ENCODE results near the gene POLR3H.

The POLR3H gene

DNA sequence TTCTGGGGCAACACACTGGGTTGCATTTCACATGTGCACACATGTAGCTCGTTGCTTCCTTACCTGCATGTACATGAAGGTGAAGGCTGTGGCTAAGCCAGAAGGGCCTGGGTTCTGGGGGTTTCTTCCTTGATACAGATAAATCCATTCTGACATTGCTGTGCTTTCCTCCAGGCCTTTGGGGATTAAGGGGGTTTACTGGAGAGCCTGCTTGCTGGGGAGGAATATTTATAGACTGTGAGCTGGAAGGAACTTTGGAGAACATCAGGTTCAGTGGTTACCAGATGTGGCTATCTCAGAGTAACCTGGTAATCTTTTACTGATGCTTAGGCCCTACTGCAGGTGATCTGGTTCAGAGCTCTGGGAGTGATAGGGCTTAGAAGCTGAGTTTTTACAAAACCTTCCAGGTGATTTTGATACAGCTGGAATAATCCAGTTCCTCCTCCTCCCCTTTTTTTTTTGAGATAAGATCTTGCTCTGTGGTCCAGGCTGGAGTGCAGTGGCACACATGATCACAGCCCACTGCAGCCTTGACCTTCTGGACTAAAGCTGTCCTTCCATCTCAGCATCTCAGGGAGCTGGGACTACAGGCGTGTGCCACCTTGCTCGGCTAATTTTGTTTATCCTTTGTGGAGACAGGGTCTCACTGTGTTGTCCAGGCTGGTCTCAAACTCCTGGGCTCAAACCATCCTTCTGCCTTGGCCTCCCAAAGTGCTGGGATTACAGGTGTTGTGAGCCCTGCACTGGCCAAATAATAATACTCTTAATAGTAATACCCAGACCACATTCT is 55.5 kb downstream of the POLR3H start:
- Histone ChIP-seq H3K27ac (ENCODE audit: low read depth, low read length) (peak overlapping the region; percentile 10), H3K9ac (ENCODE audit: low read length in 5 of 5) (no peak overlapping the region), H3K36me3 (ENCODE audit: control insufficient read depth in 5 of 5, insufficient read depth in 5 of 5, low read length in 5 of 5) (no peaks in the 10 kb centered on the region), H3K27me3 (ENCODE audit: control insufficient read depth in 5 of 5, insufficient read depth in 4 of 5, low read length in 5 of 5) (no peaks in the 10 kb centered on the region), H3K9me3 (ENCODE audit: control insufficient read depth in 5 of 5, low read length in 5 of 5) (no peaks in the 10 kb centered on the region), H3K4me1 (ENCODE audit: control insufficient read depth in 5 of 5, insufficient read depth in 5 of 5, low read length in 5 of 5) (peaks cover 0 to 50% (median 35%) of the 10 kb centered on the region in 5 donors), H3K4me3 (ENCODE audit: low read depth in 1 of 5, low read length in 5 of 5) (no peak overlapping the region)

- H3K27ac ChIP-seq (ENCODE audit: low read depth, low read length): peak overlapping the region; percentile 10
- H3K36me3 ChIP-seq (ENCODE audit: control insufficient read depth in 5 of 5, insufficient read depth in 5 of 5, low read length in 5 of 5): no peaks in the 10 kb centered on the region
- H3K27me3 ChIP-seq (ENCODE audit: control insufficient read depth in 5 of 5, insufficient read depth in 4 of 5, low read length in 5 of 5): no peaks in the 10 kb centered on the region
- no peaks in the 10 kb centered on the region for H3K9me3 ChIP-seq (ENCODE audit: control insufficient read depth in 5 of 5, low read length in 5 of 5)
- H3K9ac ChIP-seq (ENCODE audit: low read length in 5 of 5): no peak overlapping the region
- no peak overlapping the region for H3K4me3 ChIP-seq (ENCODE audit: low read depth in 1 of 5, low read length in 5 of 5)
- peaks cover 0 to 50% (median 38%) of the 10 kb centered on the region in 5 donors for H3K4me1 ChIP-seq (ENCODE audit: control insufficient read depth in 5 of 5, insufficient read depth in 5 of 5, low read length in 5 of 5)
Observed at GRCh38 chr22:41488076-41488475, 56.2 kb downstream of the POLR3H start.

- Histone ChIP-seq H3K4me3 (ENCODE audit: low read depth in 1 of 5, low read length in 5 of 5) (no peak overlapping the region), H3K36me3 (ENCODE audit: control insufficient read depth in 5 of 5, insufficient read depth in 5 of 5, low read length in 5 of 5) (no peaks in the 10 kb centered on the region), H3K9me3 (ENCODE audit: control insufficient read depth in 5 of 5, low read length in 5 of 5) (no peaks in the 10 kb centered on the region), H3K27me3 (ENCODE audit: control insufficient read depth in 5 of 5, insufficient read depth in 4 of 5, low read length in 5 of 5) (no peaks in the 10 kb centered on the region), H3K27ac (ENCODE audit: low read depth, low read length) (peak overlapping the region; percentile 27), H3K9ac (ENCODE audit: low read length in 5 of 5) (no peak overlapping the region), H3K4me1 (ENCODE audit: control insufficient read depth in 5 of 5, insufficient read depth in 5 of 5, low read length in 5 of 5) (peaks cover 5 to 58% (median 43%) of the 10 kb centered on the region in 5 donors)
Observed at GRCh38 chr22:41487037-41487935, 57.0 kb downstream of the POLR3H start.

GRCh38 chr22:41485033-41485432 is 59.2 kb downstream of the POLR3H start:
- Histone ChIP-seq H3K4me1 (ENCODE audit: control insufficient read depth in 5 of 5, insufficient read depth in 5 of 5, low read length in 5 of 5) (peaks cover 10 to 70% (median 55%) of the 10 kb centered on the region in 5 donors), H3K4me3 (ENCODE audit: low read depth in 1 of 5, low read length in 5 of 5) (no peak overlapping the region), H3K36me3 (ENCODE audit: control insufficient read depth in 5 of 5, insufficient read depth in 5 of 5, low read length in 5 of 5) (no peaks in the 10 kb centered on the region), H3K27ac (ENCODE audit: low read depth, low read length) (no peak overlapping the region), H3K27me3 (ENCODE audit: control insufficient read depth in 5 of 5, insufficient read depth in 4 of 5, low read length in 5 of 5) (no peaks in the 10 kb centered on the region), H3K9me3 (ENCODE audit: control insufficient read depth in 5 of 5, low read length in 5 of 5) (no peaks in the 10 kb centered on the region), H3K9ac (ENCODE audit: low read length in 5 of 5) (no peak overlapping the region)

DNA sequence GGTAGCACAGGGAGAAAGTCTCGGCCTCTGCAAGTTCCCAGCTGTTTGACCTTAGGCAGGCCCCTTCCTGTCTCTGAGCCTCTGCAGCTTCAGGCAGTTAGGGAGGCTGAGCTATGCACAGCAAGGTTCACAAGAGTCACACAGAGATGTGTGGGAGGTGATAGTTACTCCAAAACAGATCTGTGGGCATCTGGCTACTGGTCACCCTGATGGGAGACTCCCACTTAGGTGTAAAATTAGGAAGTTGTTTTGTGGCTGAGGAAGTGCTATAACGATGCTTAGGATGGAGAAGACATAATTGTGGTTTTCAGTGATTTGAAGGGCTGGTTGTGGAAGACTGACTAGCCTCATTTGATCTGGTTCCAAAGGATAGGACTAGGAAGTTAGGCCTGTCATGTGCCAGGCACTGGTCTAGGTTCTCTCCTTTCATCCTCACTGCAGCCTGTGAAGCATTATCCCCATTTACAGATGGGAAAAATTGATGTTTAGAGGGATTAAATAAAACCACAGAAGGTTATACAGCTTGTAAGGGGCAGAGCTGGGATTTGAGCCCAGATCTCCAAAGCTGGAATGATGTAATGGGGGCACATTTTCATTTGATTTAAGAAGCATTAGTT is 61.8 kb downstream of the POLR3H start:
- Histone ChIP-seq H3K9me3 (ENCODE audit: control insufficient read depth in 5 of 5, low read length in 5 of 5) (no peaks in the 10 kb centered on the region), H3K9ac (ENCODE audit: low read length in 5 of 5) (peak overlapping the region in 2 of 5 donors; percentile 28), H3K4me3 (ENCODE audit: low read depth in 1 of 5, low read length in 5 of 5) (no peak overlapping the region), H3K4me1 (ENCODE audit: control insufficient read depth in 5 of 5, insufficient read depth in 5 of 5, low read length in 5 of 5) (peaks cover 12 to 72% (median 64%) of the 10 kb centered on the region in 5 donors), H3K27ac (ENCODE audit: low read depth, low read length) (peak overlapping the region; percentile 80), H3K36me3 (ENCODE audit: control insufficient read depth in 5 of 5, insufficient read depth in 5 of 5, low read length in 5 of 5) (peaks cover 0 to 2% (median 0%) of the 10 kb centered on the region in 5 donors), H3K27me3 (ENCODE audit: control insufficient read depth in 5 of 5, insufficient read depth in 4 of 5, low read length in 5 of 5) (no peaks in the 10 kb centered on the region)

DNA sequence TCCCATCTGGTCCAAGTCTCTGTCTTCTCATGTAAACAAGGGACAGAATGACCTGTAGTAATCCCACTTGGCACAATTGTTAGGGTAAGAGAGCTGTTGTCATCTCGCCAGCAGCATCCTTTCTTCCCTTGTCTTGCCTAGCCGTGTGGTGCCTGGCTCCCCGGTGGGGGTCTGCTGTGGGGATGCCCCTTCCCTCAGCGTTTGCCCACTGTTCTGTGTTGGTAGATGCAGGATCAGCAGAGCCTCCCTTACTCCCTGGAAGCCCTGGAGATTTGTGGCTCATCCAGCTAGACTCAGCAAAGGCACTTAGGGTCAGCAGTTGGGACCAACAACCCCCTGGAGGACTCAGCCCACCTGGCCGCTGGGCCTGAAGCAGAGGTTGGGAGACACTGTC is 62.3 kb downstream of the POLR3H start:
- Histone ChIP-seq H3K9me3 (ENCODE audit: control insufficient read depth in 5 of 5, low read length in 5 of 5) (no peaks in the 10 kb centered on the region), H3K27ac (ENCODE audit: low read depth, low read length) (peak overlapping the region; percentile 80), H3K27me3 (ENCODE audit: control insufficient read depth in 5 of 5, insufficient read depth in 4 of 5, low read length in 5 of 5) (no peaks in the 10 kb centered on the region), H3K4me3 (ENCODE audit: low read depth in 1 of 5, low read length in 5 of 5) (no peak overlapping the region), H3K9ac (ENCODE audit: low read length in 5 of 5) (peak overlapping the region in 2 of 5 donors; percentile 13 to 28), H3K4me1 (ENCODE audit: control insufficient read depth in 5 of 5, insufficient read depth in 5 of 5, low read length in 5 of 5) (peaks cover 12 to 67% (median 59%) of the 10 kb centered on the region in 5 donors), H3K36me3 (ENCODE audit: control insufficient read depth in 5 of 5, insufficient read depth in 5 of 5, low read length in 5 of 5) (peaks cover 0 to 2% (median 0%) of the 10 kb centered on the region in 5 donors)

GRCh38 chr22:41481131-41481830 is 63.0 kb downstream of the POLR3H start:
- Histone ChIP-seq H3K27me3 (ENCODE audit: control insufficient read depth in 5 of 5, insufficient read depth in 4 of 5, low read length in 5 of 5) (no peaks in the 10 kb centered on the region), H3K9me3 (ENCODE audit: control insufficient read depth in 5 of 5, low read length in 5 of 5) (no peaks in the 10 kb centered on the region), H3K4me1 (ENCODE audit: control insufficient read depth in 5 of 5, insufficient read depth in 5 of 5, low read length in 5 of 5) (peaks cover 12 to 65% (median 59%) of the 10 kb centered on the region in 5 donors), H3K4me3 (ENCODE audit: low read depth in 1 of 5, low read length in 5 of 5) (no peak overlapping the region), H3K27ac (ENCODE audit: low read depth, low read length) (peak overlapping the region; percentile 80), H3K36me3 (ENCODE audit: control insufficient read depth in 5 of 5, insufficient read depth in 5 of 5, low read length in 5 of 5) (peaks cover 0 to 2% (median 0%) of the 10 kb centered on the region in 5 donors), H3K9ac (ENCODE audit: low read length in 5 of 5) (peak overlapping the region in 3 of 5 donors; percentile 18 to 28 (median 22))

DNA sequence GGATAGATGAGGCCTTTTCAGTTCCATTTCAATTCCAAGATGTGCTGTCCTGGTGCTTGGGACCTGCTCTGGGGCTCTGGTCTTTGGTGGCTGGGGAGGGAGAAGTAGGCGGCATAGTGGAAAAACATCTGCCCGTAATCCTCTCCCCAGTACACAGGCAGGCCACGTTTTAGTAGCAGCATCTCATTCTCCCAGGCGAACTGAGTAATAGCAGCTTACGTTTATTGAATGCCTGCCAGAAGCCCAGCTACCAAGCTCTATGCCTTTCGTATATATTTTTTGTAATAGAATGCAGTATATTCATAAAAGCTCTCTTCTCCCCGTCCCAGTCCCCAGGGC is 63.9 kb downstream of the POLR3H start:
- Histone ChIP-seq H3K4me1 (ENCODE audit: control insufficient read depth in 5 of 5, insufficient read depth in 5 of 5, low read length in 5 of 5) (peaks cover 12 to 59% (median 59%) of the 10 kb centered on the region in 5 donors), H3K9me3 (ENCODE audit: control insufficient read depth in 5 of 5, low read length in 5 of 5) (no peaks in the 10 kb centered on the region), H3K36me3 (ENCODE audit: control insufficient read depth in 5 of 5, insufficient read depth in 5 of 5, low read length in 5 of 5) (peaks cover 0 to 2% (median 0%) of the 10 kb centered on the region in 5 donors), H3K4me3 (ENCODE audit: low read depth in 1 of 5, low read length in 5 of 5) (no peak overlapping the region), H3K9ac (ENCODE audit: low read length in 5 of 5) (peak overlapping the region in 1 of 5 donors; percentile 43), H3K27ac (ENCODE audit: low read depth, low read length) (peak overlapping the region; percentile 80), H3K27me3 (ENCODE audit: control insufficient read depth in 5 of 5, insufficient read depth in 4 of 5, low read length in 5 of 5) (no peaks in the 10 kb centered on the region)

GRCh38 chr22:41479671-41480396 is 64.4 kb downstream of the POLR3H start:
- H3K36me3 ChIP-seq (ENCODE audit: control insufficient read depth in 5 of 5, insufficient read depth in 5 of 5, low read length in 5 of 5): peaks cover 0 to 2% (median 0%) of the 10 kb centered on the region in 5 donors
- H3K9me3 ChIP-seq (ENCODE audit: control insufficient read depth in 5 of 5, low read length in 5 of 5): no peaks in the 10 kb centered on the region
- H3K4me3 ChIP-seq (ENCODE audit: low read depth in 1 of 5, low read length in 5 of 5): no peak overlapping the region
- no peaks in the 10 kb centered on the region for H3K27me3 ChIP-seq (ENCODE audit: control insufficient read depth in 5 of 5, insufficient read depth in 4 of 5, low read length in 5 of 5)
- H3K4me1 ChIP-seq (ENCODE audit: control insufficient read depth in 5 of 5, insufficient read depth in 5 of 5, low read length in 5 of 5): peaks cover 12 to 55% (median 55%) of the 10 kb centered on the region in 5 donors
- H3K27ac ChIP-seq (ENCODE audit: low read depth, low read length): peak overlapping the region; percentile 68
- H3K9ac ChIP-seq (ENCODE audit: low read length in 5 of 5): peak overlapping the region in 2 of 5 donors; percentile 18 to 44

All from subcutaneous abdominal adipose tissue (tissue), 5 donors.